ENCODE results near the gene INSYN2A.

INSYN2A gene

GRCh38 chr10:127216786-127217185, 20.4 kb upstream of the INSYN2A start:
- no peak overlapping the region for H3K56ac ChIP-seq (ENCODE audit: low read length)
- H3K36me3 ChIP-seq (ENCODE audit: control insufficient read depth, insufficient read depth, low read length): no peaks in the 10 kb centered on the region
- H4K5ac ChIP-seq (ENCODE audit: low read length): no peak overlapping the region
- H3K27me3 ChIP-seq (ENCODE audit: insufficient read depth, low read length, poor library complexity): no peaks in the 10 kb centered on the region
- H3K79me2 ChIP-seq (ENCODE audit: control insufficient read depth, insufficient read depth, low read length): no peaks in the 10 kb centered on the region
- no CpG with 5 or more reads among the region's 3 CpGs for WGBS (ENCODE audit: extremely low coverage, insufficient coverage, low lambda C conversion rate)
- no peak overlapping the region for H3K4me2 ChIP-seq (ENCODE audit: low read length)
- no peak overlapping the region for H3K18ac ChIP-seq (ENCODE audit: low read length)
- no peak overlapping the region for H2BK120ac ChIP-seq (ENCODE audit: low read depth, low read length)
- H2BK5ac ChIP-seq (ENCODE audit: low read length): no peak overlapping the region
- H3K4ac ChIP-seq (ENCODE audit: low read depth, low read length): no peak overlapping the region
- peaks cover 4% of the 10 kb centered on the region for H3K4me1 ChIP-seq (ENCODE audit: control insufficient read depth, low read depth, low read length)
- H3K9ac ChIP-seq (ENCODE audit: low read length): no peak overlapping the region
- H3K23ac ChIP-seq (ENCODE audit: low read length): no peak overlapping the region
- no peak overlapping the region for H4K8ac ChIP-seq (ENCODE audit: low read depth, low read length)
- no peak overlapping the region for H2BK15ac ChIP-seq (replicated peaks; ENCODE audit: low read depth)
- H3K4me3 ChIP-seq (ENCODE audit: low read length): no peak overlapping the region
- no peak for DNase-seq
- no peaks in the 10 kb centered on the region for H3K79me1 ChIP-seq (ENCODE audit: low read length)
- no peak overlapping the region for H2AK5ac ChIP-seq (ENCODE audit: low read length)
- H3K27ac ChIP-seq (ENCODE audit: low read depth, low read length): no peak overlapping the region

GRCh38 chr10:127216274-127216673, 19.9 kb upstream of the INSYN2A start:
- Histone ChIP-seq H3K18ac (ENCODE audit: low read length) (no peak overlapping the region), H2BK15ac (replicated peaks; ENCODE audit: low read depth) (no peak overlapping the region), H3K56ac (ENCODE audit: low read length) (no peak overlapping the region), H2AK5ac (ENCODE audit: low read length) (no peak overlapping the region), H2BK5ac (ENCODE audit: low read length) (no peak overlapping the region), H4K5ac (ENCODE audit: low read length) (no peak overlapping the region), H3K27ac (ENCODE audit: low read depth, low read length) (no peak overlapping the region), H3K79me2 (ENCODE audit: control insufficient read depth, insufficient read depth, low read length) (no peaks in the 10 kb centered on the region), H3K36me3 (ENCODE audit: control insufficient read depth, insufficient read depth, low read length) (no peaks in the 10 kb centered on the region), H4K8ac (ENCODE audit: low read depth, low read length) (no peak overlapping the region), H3K4me3 (ENCODE audit: low read length) (no peak overlapping the region), H3K9ac (ENCODE audit: low read length) (no peak overlapping the region), H2BK120ac (ENCODE audit: low read depth, low read length) (no peak overlapping the region), H3K79me1 (ENCODE audit: low read length) (no peaks in the 10 kb centered on the region), H3K27me3 (ENCODE audit: insufficient read depth, low read length, poor library complexity) (no peaks in the 10 kb centered on the region), H3K4me2 (ENCODE audit: low read length) (no peak overlapping the region), H3K4ac (ENCODE audit: low read depth, low read length) (no peak overlapping the region), H3K4me1 (ENCODE audit: control insufficient read depth, low read depth, low read length) (peaks cover 4% of the 10 kb centered on the region), H3K23ac (ENCODE audit: low read length) (no peak overlapping the region)
- peak; percentile 63 for DNase-seq
- WGBS (ENCODE audit: extremely low coverage, insufficient coverage, low lambda C conversion rate): no CpG with 5 or more reads among the region's 5 CpGs

- H3K18ac ChIP-seq (ENCODE audit: low read length): no peak overlapping the region
- H2BK5ac ChIP-seq (ENCODE audit: low read length): no peak overlapping the region
- no CpG with 5 or more reads among the region's 4 CpGs for WGBS (ENCODE audit: extremely low coverage, insufficient coverage, low lambda C conversion rate)
- no peaks in the 10 kb centered on the region for H3K79me2 ChIP-seq (ENCODE audit: control insufficient read depth, insufficient read depth, low read length)
- H4K5ac ChIP-seq (ENCODE audit: low read length): no peak overlapping the region
- no peak overlapping the region for H2AK5ac ChIP-seq (ENCODE audit: low read length)
- no peak overlapping the region for H3K4ac ChIP-seq (ENCODE audit: low read depth, low read length)
- no peaks in the 10 kb centered on the region for H3K27me3 ChIP-seq (ENCODE audit: insufficient read depth, low read length, poor library complexity)
- no peak overlapping the region for H3K27ac ChIP-seq (ENCODE audit: low read depth, low read length)
- peak; percentile 77 for DNase-seq
- no peak overlapping the region for H2BK120ac ChIP-seq (ENCODE audit: low read depth, low read length)
- no peak overlapping the region for H4K8ac ChIP-seq (ENCODE audit: low read depth, low read length)
- no peak overlapping the region for H3K4me3 ChIP-seq (ENCODE audit: low read length)
- H3K9ac ChIP-seq (ENCODE audit: low read length): no peak overlapping the region
- H3K4me1 ChIP-seq (ENCODE audit: control insufficient read depth, low read depth, low read length): peaks cover 4% of the 10 kb centered on the region
- H3K56ac ChIP-seq (ENCODE audit: low read length): no peak overlapping the region
- H3K36me3 ChIP-seq (ENCODE audit: control insufficient read depth, insufficient read depth, low read length): no peaks in the 10 kb centered on the region
- no peaks in the 10 kb centered on the region for H3K79me1 ChIP-seq (ENCODE audit: low read length)
- no peak overlapping the region for H2BK15ac ChIP-seq (replicated peaks; ENCODE audit: low read depth)
- no peak overlapping the region for H3K4me2 ChIP-seq (ENCODE audit: low read length)
- H3K23ac ChIP-seq (ENCODE audit: low read length): no peak overlapping the region
Observed at GRCh38 chr10:127215866-127216265, 19.5 kb upstream of the INSYN2A start.

- Histone ChIP-seq H3K56ac (ENCODE audit: low read length) (no peak overlapping the region), H2BK120ac (ENCODE audit: low read depth, low read length) (no peak overlapping the region), H3K4me1 (ENCODE audit: control insufficient read depth, low read depth, low read length) (peaks cover 4% of the 10 kb centered on the region), H3K27ac (ENCODE audit: low read depth, low read length) (no peak overlapping the region), H4K8ac (ENCODE audit: low read depth, low read length) (no peak overlapping the region), H2AK5ac (ENCODE audit: low read length) (no peak overlapping the region), H2BK5ac (ENCODE audit: low read length) (no peak overlapping the region), H3K79me2 (ENCODE audit: control insufficient read depth, insufficient read depth, low read length) (no peaks in the 10 kb centered on the region), H3K79me1 (ENCODE audit: low read length) (no peaks in the 10 kb centered on the region), H3K4me2 (ENCODE audit: low read length) (no peak overlapping the region), H3K36me3 (ENCODE audit: control insufficient read depth, insufficient read depth, low read length) (no peaks in the 10 kb centered on the region), H2BK15ac (replicated peaks; ENCODE audit: low read depth) (no peak overlapping the region), H3K4me3 (ENCODE audit: low read length) (no peak overlapping the region), H4K5ac (ENCODE audit: low read length) (no peak overlapping the region), H3K27me3 (ENCODE audit: insufficient read depth, low read length, poor library complexity) (no peaks in the 10 kb centered on the region), H3K4ac (ENCODE audit: low read depth, low read length) (no peak overlapping the region), H3K18ac (ENCODE audit: low read length) (no peak overlapping the region), H3K9ac (ENCODE audit: low read length) (no peak overlapping the region), H3K23ac (ENCODE audit: low read length) (no peak overlapping the region)
- no peak for DNase-seq
- WGBS (ENCODE audit: extremely low coverage, insufficient coverage, low lambda C conversion rate): no CpG with 5 or more reads among the region's 7 CpGs
Observed at GRCh38 chr10:127210936-127211466, 14.6 kb upstream of the INSYN2A start.

- Histone ChIP-seq H3K9ac (ENCODE audit: low read length) (no peak overlapping the region), H3K36me3 (ENCODE audit: control insufficient read depth, insufficient read depth, low read length) (no peaks in the 10 kb centered on the region), H3K27ac (ENCODE audit: low read depth, low read length) (no peak overlapping the region), H3K79me2 (ENCODE audit: control insufficient read depth, insufficient read depth, low read length) (no peaks in the 10 kb centered on the region), H3K79me1 (ENCODE audit: low read length) (no peaks in the 10 kb centered on the region), H3K18ac (ENCODE audit: low read length) (no peak overlapping the region), H2BK5ac (ENCODE audit: low read length) (no peak overlapping the region), H3K4me3 (ENCODE audit: low read length) (no peak overlapping the region), H2BK15ac (replicated peaks; ENCODE audit: low read depth) (no peak overlapping the region), H3K4me1 (ENCODE audit: control insufficient read depth, low read depth, low read length) (no peaks in the 10 kb centered on the region), H3K56ac (ENCODE audit: low read length) (no peak overlapping the region), H3K23ac (ENCODE audit: low read length) (no peak overlapping the region), H2AK5ac (ENCODE audit: low read length) (no peak overlapping the region), H4K8ac (ENCODE audit: low read depth, low read length) (no peak overlapping the region), H3K4ac (ENCODE audit: low read depth, low read length) (no peak overlapping the region), H4K5ac (ENCODE audit: low read length) (no peak overlapping the region), H3K4me2 (ENCODE audit: low read length) (no peak overlapping the region), H3K27me3 (ENCODE audit: insufficient read depth, low read length, poor library complexity) (no peaks in the 10 kb centered on the region), H2BK120ac (ENCODE audit: low read depth, low read length) (no peak overlapping the region)
- WGBS (ENCODE audit: extremely low coverage, insufficient coverage, low lambda C conversion rate): no CpG with 5 or more reads among the region's 2 CpGs
- no peak for DNase-seq
Observed at GRCh38 chr10:127207081-127207480, 10.7 kb upstream of the INSYN2A start.

- no CpG with 5 or more reads among the region's 7 CpGs for WGBS (ENCODE audit: extremely low coverage, insufficient coverage, low lambda C conversion rate)
- Histone ChIP-seq H2BK120ac (ENCODE audit: low read depth, low read length) (no peak overlapping the region), H3K4me2 (ENCODE audit: low read length) (no peak overlapping the region), H3K79me1 (ENCODE audit: low read length) (no peaks in the 10 kb centered on the region), H3K9ac (ENCODE audit: low read length) (no peak overlapping the region), H4K8ac (ENCODE audit: low read depth, low read length) (no peak overlapping the region), H2BK5ac (ENCODE audit: low read length) (no peak overlapping the region), H3K27me3 (ENCODE audit: insufficient read depth, low read length, poor library complexity) (no peaks in the 10 kb centered on the region), H3K56ac (ENCODE audit: low read length) (no peak overlapping the region), H3K79me2 (ENCODE audit: control insufficient read depth, insufficient read depth, low read length) (no peaks in the 10 kb centered on the region), H2AK5ac (ENCODE audit: low read length) (no peak overlapping the region), H3K27ac (ENCODE audit: low read depth, low read length) (no peak overlapping the region), H3K4me3 (ENCODE audit: low read length) (no peak overlapping the region), H4K5ac (ENCODE audit: low read length) (no peak overlapping the region), H3K18ac (ENCODE audit: low read length) (no peak overlapping the region), H3K4me1 (ENCODE audit: control insufficient read depth, low read depth, low read length) (no peaks in the 10 kb centered on the region), H3K4ac (ENCODE audit: low read depth, low read length) (no peak overlapping the region), H3K23ac (ENCODE audit: low read length) (no peak overlapping the region), H2BK15ac (replicated peaks; ENCODE audit: low read depth) (no peak overlapping the region), H3K36me3 (ENCODE audit: control insufficient read depth, insufficient read depth, low read length) (no peaks in the 10 kb centered on the region)
- no peak for DNase-seq
Observed at GRCh38 chr10:127203067-127203466, 6.7 kb upstream of the INSYN2A start.
